ENCODE results near the gene PTTG1IP.

Gene PTTG1IP

GRCh38 chr21:44813727-44814126 lies 59.8 kb downstream of the PTTG1IP start:
- no peak for DNase-seq (ENCODE audit: low read depth)
- no peak overlapping the region for H3K4me3 ChIP-seq (ENCODE audit: low read depth, low read length)
- TF ChIP-seq, protein P1, sequence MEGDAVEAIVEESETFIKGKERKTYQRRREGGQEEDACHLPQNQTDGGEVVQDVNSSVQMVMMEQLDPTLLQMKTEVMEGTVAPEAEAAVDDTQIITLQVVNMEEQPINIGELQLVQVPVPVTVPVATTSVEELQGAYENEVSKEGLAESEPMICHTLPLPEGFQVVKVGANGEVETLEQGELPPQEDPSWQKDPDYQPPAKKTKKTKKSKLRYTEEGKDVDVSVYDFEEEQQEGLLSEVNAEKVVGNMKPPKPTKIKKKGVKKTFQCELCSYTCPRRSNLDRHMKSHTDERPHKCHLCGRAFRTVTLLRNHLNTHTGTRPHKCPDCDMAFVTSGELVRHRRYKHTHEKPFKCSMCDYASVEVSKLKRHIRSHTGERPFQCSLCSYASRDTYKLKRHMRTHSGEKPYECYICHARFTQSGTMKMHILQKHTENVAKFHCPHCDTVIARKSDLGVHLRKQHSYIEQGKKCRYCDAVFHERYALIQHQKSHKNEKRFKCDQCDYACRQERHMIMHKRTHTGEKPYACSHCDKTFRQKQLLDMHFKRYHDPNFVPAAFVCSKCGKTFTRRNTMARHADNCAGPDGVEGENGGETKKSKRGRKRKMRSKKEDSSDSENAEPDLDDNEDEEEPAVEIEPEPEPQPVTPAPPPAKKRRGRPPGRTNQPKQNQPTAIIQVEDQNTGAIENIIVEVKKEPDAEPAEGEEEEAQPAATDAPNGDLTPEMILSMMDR (IDR thresholded peaks at IDR 0.05; ENCODE audit: insufficient read depth, low read depth, low read length, missing control alignments) = no peak

DNA sequence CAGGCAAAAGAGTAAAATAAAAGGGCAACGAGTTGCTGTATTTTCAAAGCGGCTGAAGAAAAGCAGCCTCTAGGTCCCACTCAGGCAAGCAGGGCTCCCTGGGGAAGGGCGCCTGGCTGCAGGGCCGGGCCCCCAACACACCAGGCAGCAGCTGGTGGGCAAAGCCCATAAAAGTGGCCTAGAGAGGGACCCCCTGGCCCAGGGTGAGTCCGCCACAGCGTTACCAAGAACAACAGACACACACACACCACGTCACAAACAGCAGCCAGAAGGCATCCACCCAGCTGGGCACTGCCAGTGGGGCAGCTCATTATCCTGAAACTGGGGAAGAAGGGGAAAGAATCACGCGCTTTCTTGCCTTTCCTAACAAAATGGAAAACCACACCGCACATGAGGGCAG lies 60.3 kb downstream of the PTTG1IP start:
- TF ChIP-seq, protein P1 (IDR thresholded peaks at IDR 0.05; ENCODE audit: insufficient read depth, low read depth, low read length, missing control alignments) = no peak
- H3K4me3 ChIP-seq (ENCODE audit: low read depth, low read length) = no peak overlapping the region
- no peak for DNase-seq (ENCODE audit: low read depth)

- TF ChIP-seq, protein P1 (IDR thresholded peaks at IDR 0.05; ENCODE audit: insufficient read depth, low read depth, low read length, missing control alignments) = no peak
- no peak overlapping the region for H3K4me3 ChIP-seq (ENCODE audit: low read depth, low read length)
- DNase-seq (ENCODE audit: low read depth) = no peak
Observed at GRCh38 chr21:44812640-44813039, 60.9 kb downstream of the PTTG1IP start.

DNA sequence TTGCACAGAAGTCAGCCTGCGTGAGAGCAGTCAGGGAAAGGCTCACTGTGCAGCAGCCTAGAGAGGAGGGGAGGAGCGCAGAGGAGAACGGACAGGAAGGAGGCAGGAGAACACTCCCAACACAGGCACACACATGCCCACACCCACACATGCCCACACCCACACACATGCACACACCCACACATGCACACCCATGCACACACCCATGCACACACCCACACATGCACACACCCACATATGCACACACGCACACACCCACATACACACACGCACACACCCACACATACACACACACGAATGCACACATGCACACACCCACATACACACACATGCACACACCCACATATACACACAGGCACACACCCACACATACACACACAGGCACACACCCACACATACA lies 62.7 kb downstream of the PTTG1IP start:
- H3K4me3 ChIP-seq (ENCODE audit: low read depth, low read length) = no peak overlapping the region
- TF ChIP-seq, protein P1 (IDR thresholded peaks at IDR 0.05; ENCODE audit: insufficient read depth, low read depth, low read length, missing control alignments) = no peak
- DNase-seq (ENCODE audit: low read depth) = no peak

GRCh38 chr21:44805859-44806258 lies 67.6 kb downstream of the PTTG1IP start:
- DNase-seq (ENCODE audit: low read depth) = no peak
- TF ChIP-seq, protein P1 (IDR thresholded peaks at IDR 0.05; ENCODE audit: insufficient read depth, low read depth, low read length, missing control alignments) = no peak

DNA sequence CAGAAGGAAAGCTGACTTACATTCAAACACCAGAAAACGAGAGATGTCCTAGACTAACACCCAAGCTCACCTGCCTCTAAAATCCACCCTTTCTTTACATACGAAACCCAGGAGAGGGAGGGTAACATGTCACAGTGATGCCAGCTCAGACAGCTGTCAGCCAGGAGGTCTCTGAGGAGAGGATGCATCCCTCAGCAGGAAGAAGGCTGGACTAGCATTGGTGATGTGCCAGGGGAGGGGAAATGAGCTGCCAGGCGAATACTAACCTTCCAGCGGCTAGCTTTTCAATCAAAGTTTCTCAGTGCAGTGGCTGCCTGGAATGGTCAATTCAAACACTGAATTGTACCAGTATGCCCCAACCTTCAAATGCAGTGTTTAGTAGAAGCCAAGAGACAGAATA lies 68.3 kb downstream of the PTTG1IP start:
- TF ChIP-seq, protein P1 (IDR thresholded peaks at IDR 0.05; ENCODE audit: insufficient read depth, low read depth, low read length, missing control alignments) = no peak
- DNase-seq (ENCODE audit: low read depth) = no peak

More at GRCh38 chr21:44805859-44806258, 67.6 kb downstream of the PTTG1IP start:
- no peak overlapping the region for H3K4me3 ChIP-seq (ENCODE audit: low read depth, low read length)

DNA sequence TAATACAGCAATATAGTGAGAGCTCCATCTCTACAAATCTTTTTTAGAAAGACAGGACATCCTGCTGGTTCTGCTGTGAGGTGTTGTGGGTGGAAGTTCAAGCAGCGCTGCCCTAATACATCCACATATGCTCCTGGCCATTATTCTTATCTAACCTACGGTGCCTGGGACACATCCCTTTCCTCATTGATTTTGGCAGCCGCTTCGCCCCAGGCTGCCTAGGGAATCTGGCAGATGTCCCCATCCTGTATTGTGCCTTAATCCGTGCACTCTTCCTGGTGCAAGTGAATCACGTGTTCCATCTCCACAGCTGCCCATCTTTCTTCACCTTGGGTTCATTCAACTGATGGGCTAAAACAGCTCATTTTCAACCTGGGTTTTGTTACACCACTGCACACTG lies 68.7 kb downstream of the PTTG1IP start:
- no peak for DNase-seq (ENCODE audit: low read depth)
- TF ChIP-seq, protein P1 (IDR thresholded peaks at IDR 0.05; ENCODE audit: insufficient read depth, low read depth, low read length, missing control alignments) = no peak
- no peak overlapping the region for H3K4me3 ChIP-seq (ENCODE audit: low read depth, low read length)

More for the DNA sequence above, 68.3 kb downstream of the PTTG1IP start:
- no peak overlapping the region for H3K4me3 ChIP-seq (ENCODE audit: low read depth, low read length)

Measured in GM12865 (cell line).